PC-3 (cell line): ENCODE measurements around the gene SYK.

Experiments
- EZH2phosphoT487 ChIP-seq: fragments of 300-600 bp; sonication (generic); IDR thresholded peaks from 2 replicates; pipeline ENCODE4 v1.6.1; 2018; ENCODE audit warnings: mild to moderate bottlenecking, antibody characterized with exemption, low read length, borderline replicate concordance
- TF ChIP-seq, protein P1 (sequence below): fragments of 300-600 bp; sonication (generic); conservative IDR thresholded peaks from 2 replicates; pipeline ENCODE4 v1.5.1; 2017; ENCODE audit warnings: antibody characterized with exemption, low read depth, mild to moderate bottlenecking, low read length

GRCh38 chr9:90857091-90857490 lies 55.5 kb downstream of the SYK start:
- TF ChIP-seq, protein P1, sequence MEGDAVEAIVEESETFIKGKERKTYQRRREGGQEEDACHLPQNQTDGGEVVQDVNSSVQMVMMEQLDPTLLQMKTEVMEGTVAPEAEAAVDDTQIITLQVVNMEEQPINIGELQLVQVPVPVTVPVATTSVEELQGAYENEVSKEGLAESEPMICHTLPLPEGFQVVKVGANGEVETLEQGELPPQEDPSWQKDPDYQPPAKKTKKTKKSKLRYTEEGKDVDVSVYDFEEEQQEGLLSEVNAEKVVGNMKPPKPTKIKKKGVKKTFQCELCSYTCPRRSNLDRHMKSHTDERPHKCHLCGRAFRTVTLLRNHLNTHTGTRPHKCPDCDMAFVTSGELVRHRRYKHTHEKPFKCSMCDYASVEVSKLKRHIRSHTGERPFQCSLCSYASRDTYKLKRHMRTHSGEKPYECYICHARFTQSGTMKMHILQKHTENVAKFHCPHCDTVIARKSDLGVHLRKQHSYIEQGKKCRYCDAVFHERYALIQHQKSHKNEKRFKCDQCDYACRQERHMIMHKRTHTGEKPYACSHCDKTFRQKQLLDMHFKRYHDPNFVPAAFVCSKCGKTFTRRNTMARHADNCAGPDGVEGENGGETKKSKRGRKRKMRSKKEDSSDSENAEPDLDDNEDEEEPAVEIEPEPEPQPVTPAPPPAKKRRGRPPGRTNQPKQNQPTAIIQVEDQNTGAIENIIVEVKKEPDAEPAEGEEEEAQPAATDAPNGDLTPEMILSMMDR = no peak
- no peak for TF ChIP-seq EZH2phosphoT487
